Fibroblast of the aortic adventitia (primary cell): Measurements from ENCODE around the gene TDP1. TPM values are rescaled to one million over a fixed set of nuclear protein-coding genes. Genes with fewer than 3 reads are reported as not detected.
A peak's percentile ranks its signal among the peaks of the same experiment; 100 is the strongest.

Experiments used
- DNase-seq: peaks from one replicate; pipeline ENCODE4 v3.0.0-alpha.2; 2010; ENCODE audit warnings: low read depth
- H3K4me3 ChIP-seq: 2 replicates; pipeline ENCODE4 v1.5.1; 2011; ENCODE audit warnings: low read depth, mild to moderate bottlenecking, control low read depth, low read length, moderate library complexity
- CTCF ChIP-seq: IDR thresholded peaks from 2 replicates; pipeline ENCODE4 v1.5.1; 2011; ENCODE audit warnings: mild to moderate bottlenecking, low read length, control low read depth, inconsistent platforms; ENCODE audit not compliant: insufficient read depth
- total RNA-seq: library from RNA; depleted of rRNA; stranded (reverse); fragments of >200 nt; gene quantifications from 2 replicates; pipeline ENCODE4 v1.2.3, GENCODE V29; 2012; ENCODE audit warnings: low replicate concordance

The TDP1 gene
- total RNA-seq = 6.1 and 28.7 TPM in 2 replicates

DNA sequence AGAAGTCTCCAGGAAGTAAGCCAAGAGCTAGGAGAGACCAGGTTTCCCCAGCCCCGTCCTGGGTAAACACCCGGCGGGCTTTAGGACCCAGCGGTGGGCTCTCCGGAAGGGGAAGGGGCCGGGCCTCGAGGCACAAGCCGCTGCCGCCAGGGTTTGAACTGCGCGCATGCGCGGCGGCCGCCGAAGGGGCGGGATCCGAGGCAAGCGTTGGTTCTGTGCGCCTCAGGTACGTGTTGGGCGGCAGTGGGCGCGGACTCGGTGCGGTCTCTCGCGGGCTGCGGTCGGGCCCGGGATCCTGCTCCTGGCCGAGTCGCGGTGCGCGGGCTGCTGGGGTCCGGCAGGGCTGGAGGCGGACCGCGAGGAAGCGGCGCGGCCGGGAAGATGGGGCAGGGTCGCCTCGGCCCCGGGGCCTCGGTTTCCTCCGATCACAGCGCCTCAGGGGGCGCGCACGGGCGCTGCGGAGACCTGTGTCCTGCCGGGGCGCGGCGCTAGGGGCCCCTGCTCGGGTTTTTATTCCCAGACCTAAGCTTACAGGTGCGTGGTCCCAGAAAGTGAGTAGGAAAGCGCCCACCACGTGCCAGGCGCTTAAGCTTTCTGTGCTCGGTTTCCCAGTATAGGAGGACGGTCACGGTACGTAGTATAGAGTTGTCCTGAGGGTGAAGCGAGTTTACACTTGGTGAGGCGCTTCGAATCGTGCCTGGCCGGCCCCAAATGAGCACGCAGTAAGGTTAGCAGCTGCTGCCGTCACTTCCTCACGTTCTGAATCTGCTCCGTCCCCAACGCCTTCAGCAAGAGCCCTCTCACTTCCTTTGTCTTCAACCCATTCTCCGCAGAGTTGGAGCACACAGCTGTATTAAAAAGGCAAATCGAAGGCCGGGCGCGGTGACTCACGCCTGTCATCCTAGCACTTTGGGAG is at the start of gene TDP1:
TSS of gene TDP1 (plus strand) at position 183 of the 916 bp plus-strand sequence. CDS start 7,188 bp downstream, outside the sequence.
- DNase-seq = peak; percentile 93
- peak within 1 kb of the TSS; percentile 82 for H3K4me3 ChIP-seq
- no peak for TF ChIP-seq CTCF

GRCh38 chr14:89906000-89906399 is 49.7 kb upstream of the TDP1 start:
- no peak overlapping the region for H3K4me3 ChIP-seq
- DNase-seq = no peak
- no peak for TF ChIP-seq CTCF

GRCh38 chr14:89907655-89908054 is 48.1 kb upstream of the TDP1 start:
- DNase-seq = no peak
- no peak for TF ChIP-seq CTCF
- H3K4me3 ChIP-seq = no peak overlapping the region

DNA sequence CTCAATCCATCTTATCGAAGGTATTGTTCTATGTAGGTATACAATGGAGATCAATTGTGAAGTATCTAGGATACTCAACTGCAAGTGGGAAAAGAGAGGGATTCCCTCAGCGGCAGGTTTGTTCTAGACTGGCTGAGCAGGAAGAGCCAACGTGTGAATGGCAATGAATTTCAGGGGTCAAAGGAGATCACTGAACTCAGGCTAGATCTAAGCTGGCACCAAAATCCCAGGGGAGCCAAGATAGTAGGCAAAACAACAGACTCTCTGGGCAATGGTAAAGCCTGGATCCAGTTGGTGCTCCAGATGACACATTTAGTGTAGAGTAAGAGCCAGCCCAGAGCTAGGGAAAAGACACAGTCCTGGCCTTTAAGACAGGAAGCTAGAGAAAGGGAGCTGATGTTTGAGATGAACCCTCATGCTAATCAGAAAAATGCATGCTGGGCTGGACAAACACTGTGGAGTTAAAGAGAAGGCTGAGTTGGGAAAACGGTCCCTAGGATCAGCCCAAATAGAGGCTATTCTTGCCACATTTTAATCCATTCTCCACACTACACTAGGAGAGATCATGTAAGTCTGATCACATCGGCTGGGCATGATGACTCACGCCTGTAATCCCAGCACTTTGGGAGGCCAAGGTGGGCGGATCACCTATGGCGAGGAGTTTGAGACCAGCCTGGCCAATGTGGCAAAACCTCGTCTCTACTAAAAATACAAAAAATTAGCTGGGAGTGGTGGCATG is 46.8 kb upstream of the TDP1 start:
- no peak for TF ChIP-seq CTCF
- no peak overlapping the region for H3K4me3 ChIP-seq
- no peak for DNase-seq

GRCh38 chr14:89909586-89909985 is 46.1 kb upstream of the TDP1 start:
- no peak for TF ChIP-seq CTCF
- no peak overlapping the region for H3K4me3 ChIP-seq
- DNase-seq = no peak

DNA sequence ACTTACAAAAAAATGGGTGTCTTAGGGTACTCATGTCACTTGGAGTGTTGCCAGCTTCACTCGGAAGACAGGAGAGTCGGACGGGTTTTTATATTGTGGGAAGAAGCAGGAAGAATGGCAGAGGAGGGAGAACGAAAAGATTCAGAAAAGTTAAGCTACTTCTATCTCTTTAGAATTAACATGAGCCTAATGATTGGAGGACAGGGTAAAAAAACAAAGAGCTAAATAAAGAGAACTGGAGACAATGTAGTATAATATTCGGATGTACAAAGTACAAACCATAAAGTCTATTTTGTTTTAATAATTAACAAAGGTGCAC is 45.1 kb upstream of the TDP1 start:
- DNase-seq = no peak
- no peak for TF ChIP-seq CTCF
- H3K4me3 ChIP-seq = no peak overlapping the region
